ENCODE measurements around the gene BAZ2B.

Gene BAZ2B

GRCh38 chr2:159270744-159271379, 345.5 kb downstream of the BAZ2B start:
- no peak for TF ChIP-seq TCF4 (CRISPR knock-in tag; IDR thresholded peaks at IDR 0.05; ENCODE audit: borderline replicate concordance)
- no peak for TF ChIP-seq BACH2 (CRISPR knock-in tag; IDR thresholded peaks at IDR 0.05; ENCODE audit: borderline replicate concordance)
- TF ChIP-seq CREB5 (CRISPR knock-in tag; IDR thresholded peaks at IDR 0.05; ENCODE audit: low read depth), result no peak
- TF ChIP-seq, protein P1, sequence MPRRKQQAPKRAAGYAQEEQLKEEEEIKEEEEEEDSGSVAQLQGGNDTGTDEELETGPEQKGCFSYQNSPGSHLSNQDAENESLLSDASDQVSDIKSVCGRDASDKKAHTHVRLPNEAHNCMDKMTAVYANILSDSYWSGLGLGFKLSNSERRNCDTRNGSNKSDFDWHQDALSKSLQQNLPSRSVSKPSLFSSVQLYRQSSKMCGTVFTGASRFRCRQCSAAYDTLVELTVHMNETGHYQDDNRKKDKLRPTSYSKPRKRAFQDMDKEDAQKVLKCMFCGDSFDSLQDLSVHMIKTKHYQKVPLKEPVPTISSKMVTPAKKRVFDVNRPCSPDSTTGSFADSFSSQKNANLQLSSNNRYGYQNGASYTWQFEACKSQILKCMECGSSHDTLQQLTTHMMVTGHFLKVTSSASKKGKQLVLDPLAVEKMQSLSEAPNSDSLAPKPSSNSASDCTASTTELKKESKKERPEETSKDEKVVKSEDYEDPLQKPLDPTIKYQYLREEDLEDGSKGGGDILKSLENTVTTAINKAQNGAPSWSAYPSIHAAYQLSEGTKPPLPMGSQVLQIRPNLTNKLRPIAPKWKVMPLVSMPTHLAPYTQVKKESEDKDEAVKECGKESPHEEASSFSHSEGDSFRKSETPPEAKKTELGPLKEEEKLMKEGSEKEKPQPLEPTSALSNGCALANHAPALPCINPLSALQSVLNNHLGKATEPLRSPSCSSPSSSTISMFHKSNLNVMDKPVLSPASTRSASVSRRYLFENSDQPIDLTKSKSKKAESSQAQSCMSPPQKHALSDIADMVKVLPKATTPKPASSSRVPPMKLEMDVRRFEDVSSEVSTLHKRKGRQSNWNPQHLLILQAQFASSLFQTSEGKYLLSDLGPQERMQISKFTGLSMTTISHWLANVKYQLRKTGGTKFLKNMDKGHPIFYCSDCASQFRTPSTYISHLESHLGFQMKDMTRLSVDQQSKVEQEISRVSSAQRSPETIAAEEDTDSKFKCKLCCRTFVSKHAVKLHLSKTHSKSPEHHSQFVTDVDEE (CRISPR knock-in tag; IDR thresholded peaks at IDR 0.05), result no peak
- TF ChIP-seq OSR1 (CRISPR knock-in tag; IDR thresholded peaks at IDR 0.05), result no peak
- no peak for TF ChIP-seq CSDC2 (CRISPR knock-in tag; IDR thresholded peaks at IDR 0.05)
- no peak for TF ChIP-seq ZNF565 (CRISPR knock-in tag; conservative IDR thresholded peaks at IDR 0.05; ENCODE audit: low read depth)
- TF ChIP-seq GLIS3 (CRISPR knock-in tag; IDR thresholded peaks at IDR 0.05), result no peak
- no peak for TF ChIP-seq ZNF70 (CRISPR knock-in tag; IDR thresholded peaks at IDR 0.05)
- no peak for ATAC-seq

Data from SK-N-SH treated with all-trans-retinoic acid at 6 μM for 48 hours (cell line).